ENCODE results near the gene LDB2. TPM values are rescaled to one million over a fixed set of nuclear protein-coding genes. Genes with fewer than 3 reads are reported as not detected.

LDB2 gene
- total RNA-seq, 1 experiment from 2014 or later = 33.5 TPM

DNA sequence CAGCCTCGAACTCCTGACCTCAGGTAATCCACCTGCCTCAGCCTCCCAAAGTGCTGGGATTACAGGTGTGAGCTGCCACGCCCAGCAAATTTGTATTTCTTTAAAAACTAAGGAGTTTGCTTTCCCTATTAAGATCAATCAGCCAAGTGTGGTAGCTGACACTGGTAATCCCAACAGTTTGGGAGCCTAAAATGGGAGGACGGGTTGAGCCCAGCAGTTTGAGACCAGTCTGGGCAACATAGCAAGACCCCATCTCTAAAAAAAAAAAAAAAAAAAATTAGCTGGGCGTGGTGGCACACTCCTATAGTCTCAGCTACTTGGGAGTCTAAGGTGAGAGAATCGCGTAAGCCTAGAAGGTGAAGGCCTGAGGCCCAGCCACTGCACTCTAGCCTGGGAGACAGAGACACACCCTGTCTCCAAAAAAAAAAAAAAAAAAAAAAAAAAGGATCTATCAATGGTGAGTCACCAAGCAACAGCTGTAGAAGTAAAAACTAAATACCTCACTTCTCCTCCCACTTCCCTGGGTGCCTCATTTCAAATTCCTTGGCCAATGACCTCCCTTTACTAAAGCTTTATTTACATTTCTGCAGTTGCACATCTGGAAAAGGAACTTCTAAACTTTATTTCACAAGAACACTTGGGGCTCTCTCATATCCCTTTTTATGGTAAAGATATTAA is 54.5 kb downstream of the LDB2 start:
- DNase-seq (ENCODE audit: low read depth) = peak; percentile 72

DNA sequence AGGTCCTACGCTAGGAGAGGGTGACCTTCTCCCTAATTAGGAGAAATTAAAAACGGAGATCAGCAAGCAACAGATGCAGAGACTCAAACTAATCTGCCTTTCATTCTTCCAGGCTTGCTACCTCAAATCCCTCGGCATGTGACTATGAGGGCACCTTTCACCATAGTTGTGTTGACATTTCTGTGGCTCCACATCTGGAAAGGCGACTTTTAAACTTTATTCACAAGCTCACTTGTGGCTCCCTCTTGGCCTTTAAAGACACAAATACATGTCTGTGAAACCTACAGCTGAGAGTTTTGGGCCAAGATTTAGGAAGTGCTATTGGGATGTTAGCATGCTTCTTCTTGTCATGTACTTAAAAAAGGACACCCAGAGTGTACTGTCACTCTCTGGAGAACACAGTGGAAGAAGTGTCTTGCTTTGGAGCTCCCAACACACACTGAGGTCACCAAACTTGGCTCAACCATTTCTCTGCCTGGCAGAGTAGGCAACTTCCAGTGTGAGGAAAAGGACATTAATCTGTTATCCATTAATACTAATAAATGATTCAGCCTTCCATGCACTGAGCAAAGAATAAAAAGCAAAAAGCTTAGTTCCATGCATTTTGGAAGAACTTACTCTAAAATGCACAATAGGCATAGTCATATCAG is 60.1 kb downstream of the LDB2 start:
- DNase-seq (ENCODE audit: low read depth) = no peak

DNA sequence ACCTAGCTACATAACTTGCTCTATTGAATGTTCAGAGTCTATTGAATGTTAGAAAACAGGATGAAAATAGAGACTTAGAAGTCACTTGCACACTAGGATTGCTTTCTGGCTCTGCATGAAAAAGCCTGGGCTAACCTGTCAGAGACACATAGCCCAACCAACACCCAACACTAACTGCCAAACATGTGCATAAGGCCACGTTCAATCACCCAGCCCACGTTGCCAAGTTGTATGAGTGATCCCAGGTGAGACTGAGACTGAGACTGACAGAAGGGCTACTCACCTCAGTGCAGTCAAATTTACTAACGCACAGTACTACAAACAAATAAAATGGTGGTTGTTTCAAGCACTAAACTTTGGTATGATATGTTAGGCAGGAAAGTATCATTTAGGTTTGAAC is 61.0 kb downstream of the LDB2 start:
- no peak for DNase-seq (ENCODE audit: low read depth)

DNA sequence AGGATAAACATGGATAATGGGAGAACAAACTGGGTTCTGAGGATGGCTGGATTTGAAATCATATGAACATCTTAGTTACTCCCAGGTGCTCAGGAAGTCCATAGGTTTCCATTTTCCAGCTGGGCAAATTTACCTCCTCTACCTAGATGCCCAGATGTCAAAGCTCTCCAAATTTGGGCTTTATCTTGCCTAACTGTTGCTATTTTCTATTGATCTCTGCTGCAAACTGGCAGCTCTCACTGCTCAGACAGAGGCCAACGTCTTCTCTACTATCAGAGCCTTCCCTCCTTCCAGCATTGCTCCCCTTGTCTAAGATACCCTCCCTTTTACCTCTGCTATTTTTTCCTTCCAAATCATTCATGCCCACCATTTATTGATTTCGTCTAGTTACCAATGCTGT is 62.1 kb downstream of the LDB2 start:
- DNase-seq (ENCODE audit: low read depth) = no peak

GRCh38 chr4:16835597-16836247 is 62.7 kb downstream of the LDB2 start:
- no peak for DNase-seq (ENCODE audit: low read depth)

GRCh38 chr4:16834814-16835213 is 63.6 kb downstream of the LDB2 start:
- DNase-seq (ENCODE audit: low read depth) = no peak

- DNase-seq (ENCODE audit: low read depth) = no peak
Measured at GRCh38 chr4:16833722-16834121, 64.7 kb downstream of the LDB2 start.

- DNase-seq (ENCODE audit: low read depth) = no peak
Measured at GRCh38 chr4:16830081-16830480, 68.4 kb downstream of the LDB2 start.

GRCh38 chr4:16827794-16828724 is 70.4 kb downstream of the LDB2 start:
- peak; percentile 65 for DNase-seq (ENCODE audit: low read depth)

DNA sequence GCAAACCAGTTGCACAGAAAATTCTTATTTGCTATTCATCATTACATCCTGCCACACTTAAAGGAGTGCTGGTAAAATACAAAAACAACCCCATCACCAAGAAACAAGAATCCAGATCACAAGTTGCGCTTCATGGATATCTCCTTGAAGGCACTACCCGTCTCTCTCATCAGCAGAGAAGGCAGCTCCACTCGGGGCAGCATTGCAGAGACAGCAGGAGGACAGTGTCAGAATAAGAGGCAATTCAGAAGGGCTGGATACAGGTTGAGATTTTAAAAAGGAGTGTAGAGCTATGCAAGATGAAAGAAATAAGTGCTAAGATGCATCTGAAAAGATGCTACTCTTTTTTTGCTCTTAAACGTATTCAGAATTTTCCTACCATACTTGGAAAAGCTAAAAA is 71.4 kb downstream of the LDB2 start:
- no peak for DNase-seq (ENCODE audit: low read depth)

GRCh38 chr4:16826406-16826910 is 72.0 kb downstream of the LDB2 start:
- DNase-seq (ENCODE audit: low read depth) = no peak

- no peak for DNase-seq (ENCODE audit: low read depth)
Measured at GRCh38 chr4:16824278-16824806, 74.1 kb downstream of the LDB2 start.

DNA sequence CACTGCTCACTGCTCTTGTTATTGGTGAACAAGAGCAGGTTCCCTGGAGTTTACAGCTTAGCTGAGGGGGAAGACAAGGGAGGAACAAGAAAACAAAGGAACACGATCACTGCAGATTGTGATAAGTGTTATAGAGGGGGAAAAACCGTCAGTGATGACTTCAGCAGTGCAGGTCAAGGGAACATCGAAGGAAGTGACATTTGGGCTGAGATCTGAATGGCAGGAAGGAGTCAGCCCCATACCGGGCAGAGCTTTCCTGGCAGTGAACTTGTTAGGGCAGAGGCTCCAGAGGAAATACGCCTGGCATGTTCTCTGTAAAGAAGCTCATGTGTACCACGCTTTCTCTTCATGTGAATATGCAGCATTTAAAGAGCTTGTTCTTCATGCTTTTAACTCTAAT is 78.1 kb downstream of the LDB2 start:
- DNase-seq (ENCODE audit: low read depth) = peak; percentile 51

DNA sequence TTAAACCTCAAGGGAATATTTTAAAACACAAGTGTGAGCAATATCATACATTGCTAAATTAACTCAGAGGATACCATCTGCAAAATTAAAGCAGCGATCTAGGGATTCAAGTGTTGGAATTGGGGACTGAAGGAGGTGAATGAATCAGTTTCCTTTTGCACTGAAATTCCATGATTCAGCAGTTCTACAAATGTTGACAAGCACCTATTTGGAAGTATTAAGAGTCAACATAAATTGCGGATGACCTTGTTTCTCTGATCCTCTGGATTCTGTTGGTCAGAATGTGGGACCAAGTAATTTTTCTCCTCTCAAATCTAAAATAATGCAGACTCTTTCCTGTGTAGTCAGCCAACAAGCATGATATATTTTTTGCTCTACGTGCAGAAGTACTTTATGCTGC is 78.8 kb downstream of the LDB2 start:
- no peak for DNase-seq (ENCODE audit: low read depth)

DNA sequence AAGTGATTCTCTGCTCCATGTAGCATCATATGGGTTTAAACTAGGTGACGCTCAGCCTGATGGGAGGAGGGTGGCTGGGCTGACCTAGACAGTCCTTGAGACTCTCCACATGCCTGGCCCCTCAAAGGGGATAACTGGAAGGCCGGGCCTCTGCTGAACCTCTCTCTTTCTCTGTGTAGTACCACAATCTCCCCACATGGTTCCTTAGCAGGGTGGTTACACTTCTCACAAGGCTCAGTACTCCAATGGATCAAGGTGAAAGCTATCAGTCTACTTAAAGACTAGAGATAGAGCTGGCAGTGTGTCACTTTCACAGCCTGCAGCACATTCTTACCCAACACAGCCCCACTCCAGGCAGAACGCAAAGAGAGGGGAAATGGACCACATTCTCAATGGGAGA is 80.4 kb downstream of the LDB2 start:
- no peak for DNase-seq (ENCODE audit: low read depth)

- no peak for DNase-seq (ENCODE audit: low read depth)
Measured at GRCh38 chr4:16817286-16817685, 81.2 kb downstream of the LDB2 start.

DNA sequence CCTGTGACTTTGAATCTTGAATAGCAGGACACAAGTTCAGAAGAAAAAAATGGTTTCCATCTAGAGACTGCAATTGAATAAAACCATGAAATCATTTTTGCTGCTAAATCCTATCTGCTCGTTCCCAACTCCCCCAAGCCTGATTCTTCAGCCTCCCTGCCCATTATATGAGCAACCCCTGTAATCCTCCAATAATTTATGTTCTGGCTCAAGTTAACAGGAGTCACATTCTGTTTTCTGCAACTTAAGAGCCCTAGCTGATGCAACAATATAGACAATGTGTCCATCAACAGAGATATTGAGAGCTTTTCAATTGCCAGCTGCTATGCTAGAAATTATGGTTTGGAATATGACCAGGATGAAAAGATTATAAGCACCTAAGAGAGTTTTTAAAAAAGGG is 84.1 kb downstream of the LDB2 start:
- no peak for DNase-seq (ENCODE audit: low read depth)

DNA sequence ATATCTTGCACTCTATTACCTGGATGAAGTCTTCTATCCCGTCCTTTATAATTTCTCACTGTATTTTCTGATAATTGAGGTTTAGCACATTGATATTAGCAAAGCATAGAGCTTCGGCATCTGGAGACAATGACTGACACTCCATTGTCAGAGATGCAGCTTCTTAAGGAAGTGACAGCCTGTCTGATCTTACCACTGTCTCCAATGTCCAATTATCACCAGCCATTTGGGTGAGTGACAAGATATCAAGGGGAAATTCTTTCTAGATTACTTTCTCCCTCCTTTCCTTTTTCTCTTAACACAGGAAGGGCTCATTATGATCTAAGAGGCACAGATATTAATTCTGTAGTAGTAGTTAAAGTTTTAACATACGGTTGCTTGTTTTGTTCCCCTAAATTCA is 86.4 kb downstream of the LDB2 start:
- DNase-seq (ENCODE audit: low read depth) = no peak

GRCh38 chr4:16809943-16810342 is 88.5 kb downstream of the LDB2 start:
- DNase-seq (ENCODE audit: low read depth) = no peak

DNA sequence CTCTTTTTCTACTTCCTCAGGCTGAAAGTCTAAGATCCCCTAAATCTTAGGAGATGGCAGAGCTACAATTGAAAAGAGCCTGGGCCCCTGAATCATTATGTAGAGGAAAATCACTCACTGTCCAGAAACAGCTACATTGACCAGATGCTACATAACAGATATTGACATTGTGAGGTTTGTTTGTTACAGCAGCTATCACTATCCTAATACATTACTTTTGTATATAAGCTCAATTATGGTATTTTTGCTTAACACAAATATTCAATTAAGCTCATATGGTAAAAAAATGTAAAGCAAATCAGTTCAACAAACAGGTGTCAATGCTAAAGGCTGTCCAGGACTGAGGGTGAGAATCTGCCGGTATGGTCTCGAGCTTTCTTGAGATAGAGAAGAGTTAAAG is 89.4 kb downstream of the LDB2 start:
- DNase-seq (ENCODE audit: low read depth) = no peak

GRCh38 chr4:16807355-16807754 is 91.1 kb downstream of the LDB2 start:
- DNase-seq (ENCODE audit: low read depth) = no peak

GRCh38 chr4:16804581-16804980 is 93.9 kb downstream of the LDB2 start:
- no peak for DNase-seq (ENCODE audit: low read depth)

Data from M059J (cell line).